Measurements from ENCODE around the gene ZNF385D. TPM values are rescaled to one million over a fixed set of nuclear protein-coding genes. Genes with fewer than 3 reads are reported as not detected.

The ZNF385D gene
- total RNA-seq, 1 donor = 1.7 TPM

- TF ChIP-seq, protein P1, sequence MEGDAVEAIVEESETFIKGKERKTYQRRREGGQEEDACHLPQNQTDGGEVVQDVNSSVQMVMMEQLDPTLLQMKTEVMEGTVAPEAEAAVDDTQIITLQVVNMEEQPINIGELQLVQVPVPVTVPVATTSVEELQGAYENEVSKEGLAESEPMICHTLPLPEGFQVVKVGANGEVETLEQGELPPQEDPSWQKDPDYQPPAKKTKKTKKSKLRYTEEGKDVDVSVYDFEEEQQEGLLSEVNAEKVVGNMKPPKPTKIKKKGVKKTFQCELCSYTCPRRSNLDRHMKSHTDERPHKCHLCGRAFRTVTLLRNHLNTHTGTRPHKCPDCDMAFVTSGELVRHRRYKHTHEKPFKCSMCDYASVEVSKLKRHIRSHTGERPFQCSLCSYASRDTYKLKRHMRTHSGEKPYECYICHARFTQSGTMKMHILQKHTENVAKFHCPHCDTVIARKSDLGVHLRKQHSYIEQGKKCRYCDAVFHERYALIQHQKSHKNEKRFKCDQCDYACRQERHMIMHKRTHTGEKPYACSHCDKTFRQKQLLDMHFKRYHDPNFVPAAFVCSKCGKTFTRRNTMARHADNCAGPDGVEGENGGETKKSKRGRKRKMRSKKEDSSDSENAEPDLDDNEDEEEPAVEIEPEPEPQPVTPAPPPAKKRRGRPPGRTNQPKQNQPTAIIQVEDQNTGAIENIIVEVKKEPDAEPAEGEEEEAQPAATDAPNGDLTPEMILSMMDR (IDR thresholded peaks at IDR 0.05; ENCODE audit: insufficient read depth, low read depth, low read length) = no peak
- no peak for DNase-seq (ENCODE audit: low read depth)
- no peak overlapping the region for H3K4me3 ChIP-seq (ENCODE audit: low read depth, low read length)
Observed at GRCh38 chr3:21751886-21752285, 876 bp upstream of the ZNF385D start.

- peak; percentile 2 for DNase-seq (ENCODE audit: low read depth)
- TF ChIP-seq, protein P1 (IDR thresholded peaks at IDR 0.05; ENCODE audit: insufficient read depth, low read depth, low read length) = no peak
- H3K4me3 ChIP-seq (ENCODE audit: low read depth, low read length) = peak overlapping the region; percentile 14
Observed at GRCh38 chr3:21750080-21750696, 822 bp downstream of the ZNF385D start.

DNA sequence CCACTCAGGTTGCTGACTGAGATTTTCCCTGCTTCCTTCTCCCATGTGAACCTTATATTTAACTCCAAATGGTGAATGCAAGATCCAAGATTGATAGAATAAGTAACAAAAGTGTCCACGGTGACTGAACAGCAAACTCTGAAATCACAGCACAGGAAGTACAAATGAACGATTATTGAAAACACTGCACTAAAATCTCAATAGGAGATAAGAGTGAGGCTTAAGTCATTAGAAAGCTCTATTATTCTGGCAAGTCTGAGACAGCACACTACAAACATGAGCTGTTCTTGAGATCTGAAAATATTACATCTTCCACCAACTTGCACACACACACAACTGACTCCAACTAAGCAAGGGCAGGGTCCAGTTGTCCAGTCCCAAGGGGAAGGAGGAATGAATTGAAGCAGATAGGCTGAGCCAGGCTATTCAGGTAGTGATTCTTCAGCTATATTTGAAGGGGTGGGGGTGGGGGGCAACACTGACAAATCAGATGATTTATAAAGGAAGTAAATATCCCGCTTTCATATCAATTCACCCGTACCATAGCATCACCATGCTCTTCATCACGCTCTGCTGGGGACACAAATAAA, 2.9 kb downstream of the ZNF385D start:
- DNase-seq (ENCODE audit: low read depth) = no peak
- TF ChIP-seq, protein P1 (IDR thresholded peaks at IDR 0.05; ENCODE audit: insufficient read depth, low read depth, low read length) = no peak
- H3K4me3 ChIP-seq (ENCODE audit: low read depth, low read length) = no peak overlapping the region

DNA sequence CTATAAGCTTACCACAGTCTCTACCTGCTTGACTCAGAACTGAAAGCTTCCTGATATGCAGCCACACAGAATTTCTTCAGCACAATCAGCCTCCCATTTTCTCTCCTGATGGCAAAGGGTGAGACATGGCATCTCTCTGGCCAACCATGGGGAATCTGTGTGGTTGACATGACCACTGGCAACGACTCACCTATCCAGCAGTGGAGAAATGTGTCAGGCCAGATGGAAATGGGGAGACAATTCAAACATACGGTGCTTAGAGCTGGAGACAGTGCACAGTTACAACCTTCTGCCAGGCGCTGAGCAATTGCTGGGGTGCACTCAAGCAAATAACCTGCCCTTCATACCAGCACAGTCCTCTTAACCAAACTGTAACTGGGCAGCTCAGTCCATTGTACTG, 3.6 kb downstream of the ZNF385D start:
- no peak for DNase-seq (ENCODE audit: low read depth)
- TF ChIP-seq, protein P1 (IDR thresholded peaks at IDR 0.05; ENCODE audit: insufficient read depth, low read depth, low read length) = no peak
- no peak overlapping the region for H3K4me3 ChIP-seq (ENCODE audit: low read depth, low read length)

GRCh38 chr3:21745966-21746365, 5.0 kb downstream of the ZNF385D start:
- H3K4me3 ChIP-seq (ENCODE audit: low read depth, low read length) = no peak overlapping the region

DNA sequence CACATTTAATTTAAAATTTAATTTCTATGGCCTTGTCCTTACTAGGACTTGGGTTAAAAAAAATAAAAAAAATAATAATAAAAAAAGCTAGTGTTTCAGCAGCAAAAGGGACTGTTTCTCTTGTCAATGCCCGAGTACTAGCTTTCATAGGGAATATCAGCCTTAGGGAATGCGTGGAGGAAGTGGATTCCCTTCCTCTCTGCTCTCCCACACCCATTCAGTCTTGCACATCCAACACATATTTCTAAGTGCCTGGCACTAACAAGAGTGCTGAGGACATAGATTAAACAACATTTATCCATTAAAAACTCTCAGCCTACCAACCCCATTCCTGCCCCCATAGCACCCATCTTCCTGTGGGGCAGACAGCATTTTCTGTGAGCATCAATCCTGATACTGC, 6.2 kb downstream of the ZNF385D start:
- TF ChIP-seq, protein P1 (IDR thresholded peaks at IDR 0.05; ENCODE audit: insufficient read depth, low read depth, low read length) = no peak
- DNase-seq (ENCODE audit: low read depth) = no peak
- H3K4me3 ChIP-seq (ENCODE audit: low read depth, low read length) = no peak overlapping the region

More at GRCh38 chr3:21745966-21746365, 5.0 kb downstream of the ZNF385D start:
- DNase-seq (ENCODE audit: low read depth) = no peak
- TF ChIP-seq, protein P1 (IDR thresholded peaks at IDR 0.05; ENCODE audit: insufficient read depth, low read depth, low read length) = no peak

Measured in fibroblast of villous mesenchyme (primary cell).